ENCODE measurements around the gene ZBTB7C. TPM values are rescaled to one million over a fixed set of nuclear protein-coding genes. Genes with fewer than 3 reads are reported as not detected.

The ZBTB7C gene
- total and polyA plus RNA-seq, 9 of the 15 experiments (the other 6 are each of a cell fraction or from before 2014, with no cell fraction given) = not detected

- no peak for TF ChIP-seq MNT (conservative IDR thresholded peaks at IDR 0.05)
Measured at GRCh38 chr18:48361801-48362200, 47.4 kb downstream of the ZBTB7C start (continued).

GRCh38 chr18:48360376-48361021 lies 48.7 kb downstream of the ZBTB7C start:
- Histone ChIP-seq H2AFZ (ENCODE audit: low read depth, low read length) (no peak overlapping the region), H3K9ac (ENCODE audit: insufficient read depth in 1 of 2, low read depth in 2 of 2, low read length in 2 of 2) (no peak overlapping the region), H3K36me3 (ENCODE audit: control insufficient read depth, insufficient read depth, low read length) (no peaks in the 10 kb centered on the region), H3K79me2 (ENCODE audit: control insufficient read depth, insufficient read depth, low read length) (no peaks in the 10 kb centered on the region), H3K4me2 (ENCODE audit: insufficient read depth, low read length) (no peak overlapping the region), H3K27ac (ENCODE audit: extremely low read depth, low read depth, low read length) (no peak overlapping the region), H4K20me1 (replicated peaks; ENCODE audit: control insufficient read depth, insufficient read depth, low read length) (no peaks in the 10 kb centered on the region), H3K4me3 (no peak overlapping the region), H3K4me1 (replicated peaks in 1 of 2; ENCODE audit: control insufficient read depth in 2 of 2, insufficient read depth in 2 of 2, low read length in 2 of 2) (no peaks in the 10 kb centered on the region), H3K27me3 (ENCODE audit: control insufficient read depth in 2 of 2, insufficient read depth in 2 of 2, low read length in 2 of 2) (peaks cover 0 to 15% of the 10 kb centered on the region in 2 experiments; a peak in 1 of 5 replicates), H3K9me1 (ENCODE audit: control insufficient read depth, insufficient read depth, low read length) (no peaks in the 10 kb centered on the region), H3K9me3 (replicated peaks; ENCODE audit: control insufficient read depth, insufficient read depth, low read depth, low read length) (no peaks in the 10 kb centered on the region)
- no peak for ATAC-seq
- in situ Hi-C loops (cut with MboI) = no loop called here
- 2% methylated on average over 9 of the region's 9 CpGs for WGBS (ENCODE audit: insufficient coverage, low coverage, missing lambda C conversion rate)
- ChIA-PET CTCF (ENCODE audit: low intra/inter-chr PET ratio) (no interaction called here), POLR2A (interaction anchor here (0.8 kb wide), 1 partner anchor 23 kb away, joined by 3 read pairs; no protein-coding TSS in a partner anchor)
- no peak for DNase-seq (ENCODE audit: extremely low read depth in 1 of 4, low spot score in 3 of 4)
- no TSS peak for BruUV-seq (replicated peaks)
- intact Hi-C loops (cut with micrococcal nuclease) = no loop called here
- no peak for FAIRE-seq
- TF ChIP-seq ZNF311 (CRISPR knock-in tag; IDR thresholded peaks at IDR 0.05) (no peak), SMAD3 (CRISPR knock-in tag; conservative IDR thresholded peaks at IDR 0.05) (no peak), MED1 (CRISPR knock-in tag; IDR thresholded peaks at IDR 0.05; ENCODE audit: borderline replicate concordance) (no peak), C11orf30 (IDR thresholded peaks at IDR 0.05; ENCODE audit: low read depth) (no peak), ZNF830 (CRISPR knock-in tag; IDR thresholded peaks at IDR 0.05) (no peak), SREBF1 (IDR thresholded peaks at IDR 0.05; ENCODE audit: borderline replicate concordance, low read depth, low read length) (no peak), PCBP1 (IDR thresholded peaks at IDR 0.05; ENCODE audit: low read depth, low read length, poor library complexity, severe bottlenecking) (no peak)

All from K562 (cell line).